ENCODE measurements around the gene LCN6. TPM values are rescaled to one million over a fixed set of nuclear protein-coding genes. Genes with fewer than 3 reads are reported as not detected.

Gene LCN6
- total and polyA plus RNA-seq, 10 of the 15 experiments (the other 5 are each of a cell fraction or from before 2014, with no cell fraction given), result not detected

- H3K27me3 ChIP-seq (replicated peaks in 1 of 2; ENCODE audit: control insufficient read depth in 2 of 2, insufficient read depth in 2 of 2, low read length in 1 of 2), result no peaks in the 10 kb centered on the region; a peak in 1 of 4 replicates
- POLR2A ChIA-PET, result no interaction called here
- RAD21 ChIA-PET (ENCODE audit: unreplicated experiment), result interaction anchor here (1.4 kb wide), 1 partner anchor 19 kb away, joined by 3 read pairs; no protein-coding TSS in a partner anchor
- H3K9me3 ChIP-seq (replicated peaks; ENCODE audit: control insufficient read depth, insufficient read depth, low read length), result no peaks in the 10 kb centered on the region
- peak within 1 kb of the TSS; percentile 79 for H3K27ac ChIP-seq (ENCODE audit: control insufficient read depth, insufficient read depth)
- no peak within 1 kb of the TSS for H2AFZ ChIP-seq (ENCODE audit: control insufficient read depth, low read depth, low read length)
- no peaks in the 10 kb centered on the region for H4K20me1 ChIP-seq (ENCODE audit: control insufficient read depth, insufficient read depth)
- H3K9ac ChIP-seq (ENCODE audit: control insufficient read depth, insufficient read depth, low read length), result no peak within 1 kb of the TSS
- 63% methylated on average over 14 of the region's 14 CpGs for WGBS (ENCODE audit: insufficient coverage, insufficient replicate concordance, low lambda C conversion rate, missing lambda C conversion rate)
- ATAC-seq (no peak), FAIRE-seq (no peak), DNase-seq (ENCODE audit: low read depth, low spot score) (no peak)
- CTCF ChIA-PET, result no interaction called here
- intact Hi-C loops (cut with micrococcal nuclease; ENCODE audit: unreplicated experiment) (no loop called here), in situ Hi-C loops (cut with MboI) (no loop called here)
- H3K4me1 ChIP-seq (ENCODE audit: control insufficient read depth, insufficient read depth, low read length), result peaks cover 26% of the 10 kb centered on the region
- SMC1A ChIA-PET (ENCODE audit: uncharacterized antibody, unreplicated experiment), result interaction anchor here (3.1 kb wide), 1 partner anchor 22 kb away, joined by 23 read pairs; no protein-coding TSS in a partner anchor
- BruUV-seq (replicated peaks), result no TSS peak
- H3K79me2 ChIP-seq (ENCODE audit: control insufficient read depth, insufficient read depth, low read length), result no peaks in the 10 kb centered on the region
- no peak within 1 kb of the TSS; the same call in 1 of the 2 replicates for H3K4me3 ChIP-seq
- H3K36me3 ChIP-seq (ENCODE audit: control insufficient read depth in 2 of 2, insufficient read depth in 2 of 2, low read length in 1 of 2), result no peaks in the 10 kb centered on the region
- H3K4me2 ChIP-seq (ENCODE audit: control insufficient read depth, insufficient read depth), result peak within 1 kb of the TSS; percentile 81
- TF ChIP-seq SMC3 (IDR thresholded peaks at IDR 0.05; ENCODE audit: borderline replicate concordance, low read length), result no peak
- TF ChIP-seq NR2C2 (IDR thresholded peaks at IDR 0.05; ENCODE audit: borderline replicate concordance, control insufficient read depth, insufficient read length, low read depth), result no peak
- TF ChIP-seq, protein P1, sequence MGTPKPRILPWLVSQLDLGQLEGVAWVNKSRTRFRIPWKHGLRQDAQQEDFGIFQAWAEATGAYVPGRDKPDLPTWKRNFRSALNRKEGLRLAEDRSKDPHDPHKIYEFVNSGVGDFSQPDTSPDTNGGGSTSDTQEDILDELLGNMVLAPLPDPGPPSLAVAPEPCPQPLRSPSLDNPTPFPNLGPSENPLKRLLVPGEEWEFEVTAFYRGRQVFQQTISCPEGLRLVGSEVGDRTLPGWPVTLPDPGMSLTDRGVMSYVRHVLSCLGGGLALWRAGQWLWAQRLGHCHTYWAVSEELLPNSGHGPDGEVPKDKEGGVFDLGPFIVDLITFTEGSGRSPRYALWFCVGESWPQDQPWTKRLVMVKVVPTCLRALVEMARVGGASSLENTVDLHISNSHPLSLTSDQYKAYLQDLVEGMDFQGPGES (IDR thresholded peaks at IDR 0.05), result no peak
- no peak for TF ChIP-seq ZNF207 (IDR thresholded peaks at IDR 0.05; ENCODE audit: borderline replicate concordance)
- TF ChIP-seq, protein P2, sequence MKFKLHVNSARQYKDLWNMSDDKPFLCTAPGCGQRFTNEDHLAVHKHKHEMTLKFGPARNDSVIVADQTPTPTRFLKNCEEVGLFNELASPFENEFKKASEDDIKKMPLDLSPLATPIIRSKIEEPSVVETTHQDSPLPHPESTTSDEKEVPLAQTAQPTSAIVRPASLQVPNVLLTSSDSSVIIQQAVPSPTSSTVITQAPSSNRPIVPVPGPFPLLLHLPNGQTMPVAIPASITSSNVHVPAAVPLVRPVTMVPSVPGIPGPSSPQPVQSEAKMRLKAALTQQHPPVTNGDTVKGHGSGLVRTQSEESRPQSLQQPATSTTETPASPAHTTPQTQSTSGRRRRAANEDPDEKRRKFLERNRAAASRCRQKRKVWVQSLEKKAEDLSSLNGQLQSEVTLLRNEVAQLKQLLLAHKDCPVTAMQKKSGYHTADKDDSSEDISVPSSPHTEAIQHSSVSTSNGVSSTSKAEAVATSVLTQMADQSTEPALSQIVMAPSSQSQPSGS (IDR thresholded peaks at IDR 0.05; ENCODE audit: low read length), result no peak
- TF ChIP-seq, protein P3, sequence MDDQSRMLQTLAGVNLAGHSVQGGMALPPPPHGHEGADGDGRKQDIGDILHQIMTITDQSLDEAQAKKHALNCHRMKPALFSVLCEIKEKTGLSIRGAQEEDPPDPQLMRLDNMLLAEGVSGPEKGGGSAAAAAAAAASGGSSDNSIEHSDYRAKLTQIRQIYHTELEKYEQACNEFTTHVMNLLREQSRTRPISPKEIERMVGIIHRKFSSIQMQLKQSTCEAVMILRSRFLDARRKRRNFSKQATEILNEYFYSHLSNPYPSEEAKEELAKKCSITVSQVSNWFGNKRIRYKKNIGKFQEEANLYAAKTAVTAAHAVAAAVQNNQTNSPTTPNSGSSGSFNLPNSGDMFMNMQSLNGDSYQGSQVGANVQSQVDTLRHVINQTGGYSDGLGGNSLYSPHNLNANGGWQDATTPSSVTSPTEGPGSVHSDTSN (IDR thresholded peaks at IDR 0.05; ENCODE audit: insufficient replicate concordance, low read depth, low read length), result no peak
- TF ChIP-seq IRF4 (IDR thresholded peaks at IDR 0.05; ENCODE audit: low read depth, low read length), result no peak
- no peak for TF ChIP-seq SRF (IDR thresholded peaks at IDR 0.05; ENCODE audit: low read depth in 2 of 2, low read length in 2 of 2)
- TF ChIP-seq HDGF (IDR thresholded peaks at IDR 0.05), result no peak
- TF ChIP-seq HCFC1 (IDR thresholded peaks at IDR 0.05; ENCODE audit: low read length), result no peak
- TF ChIP-seq, protein P4, sequence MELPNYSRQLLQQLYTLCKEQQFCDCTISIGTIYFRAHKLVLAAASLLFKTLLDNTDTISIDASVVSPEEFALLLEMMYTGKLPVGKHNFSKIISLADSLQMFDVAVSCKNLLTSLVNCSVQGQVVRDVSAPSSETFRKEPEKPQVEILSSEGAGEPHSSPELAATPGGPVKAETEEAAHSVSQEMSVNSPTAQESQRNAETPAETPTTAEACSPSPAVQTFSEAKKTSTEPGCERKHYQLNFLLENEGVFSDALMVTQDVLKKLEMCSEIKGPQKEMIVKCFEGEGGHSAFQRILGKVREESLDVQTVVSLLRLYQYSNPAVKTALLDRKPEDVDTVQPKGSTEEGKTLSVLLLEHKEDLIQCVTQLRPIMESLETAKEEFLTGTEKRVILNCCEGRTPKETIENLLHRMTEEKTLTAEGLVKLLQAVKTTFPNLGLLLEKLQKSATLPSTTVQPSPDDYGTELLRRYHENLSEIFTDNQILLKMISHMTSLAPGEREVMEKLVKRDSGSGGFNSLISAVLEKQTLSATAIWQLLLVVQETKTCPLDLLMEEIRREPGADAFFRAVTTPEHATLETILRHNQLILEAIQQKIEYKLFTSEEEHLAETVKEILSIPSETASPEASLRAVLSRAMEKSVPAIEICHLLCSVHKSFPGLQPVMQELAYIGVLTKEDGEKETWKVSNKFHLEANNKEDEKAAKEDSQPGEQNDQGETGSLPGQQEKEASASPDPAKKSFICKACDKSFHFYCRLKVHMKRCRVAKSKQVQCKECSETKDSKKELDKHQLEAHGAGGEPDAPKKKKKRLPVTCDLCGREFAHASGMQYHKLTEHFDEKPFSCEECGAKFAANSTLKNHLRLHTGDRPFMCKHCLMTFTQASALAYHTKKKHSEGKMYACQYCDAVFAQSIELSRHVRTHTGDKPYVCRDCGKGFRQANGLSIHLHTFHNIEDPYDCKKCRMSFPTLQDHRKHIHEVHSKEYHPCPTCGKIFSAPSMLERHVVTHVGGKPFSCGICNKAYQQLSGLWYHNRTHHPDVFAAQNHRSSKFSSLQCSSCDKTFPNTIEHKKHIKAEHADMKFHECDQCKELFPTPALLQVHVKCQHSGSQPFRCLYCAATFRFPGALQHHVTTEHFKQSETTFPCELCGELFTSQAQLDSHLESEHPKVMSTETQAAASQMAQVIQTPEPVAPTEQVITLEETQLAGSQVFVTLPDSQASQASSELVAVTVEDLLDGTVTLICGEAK (IDR thresholded peaks at IDR 0.05; ENCODE audit: borderline replicate concordance), result no peak
- TF ChIP-seq POLR2AphosphoS2 (IDR thresholded peaks at IDR 0.05; ENCODE audit: low read depth, low read length), result no peak
- no peak for TF ChIP-seq TCF7 (IDR thresholded peaks at IDR 0.05; ENCODE audit: borderline replicate concordance)
- TF ChIP-seq MEF2A (IDR thresholded peaks at IDR 0.05; ENCODE audit: insufficient read depth, low read depth, low read length), result no peak
- no peak for TF ChIP-seq NBN (IDR thresholded peaks at IDR 0.05)
- TF ChIP-seq BMI1 (IDR thresholded peaks at IDR 0.05; ENCODE audit: borderline replicate concordance), result no peak
Observed at GRCh38 chr9:136764301-136764891, 16.1 kb upstream of the LCN6 start, which contains the start of gene LCN15. TSS of gene LCN15 (minus strand) at chr9:136764518. CDS start at chr9:136764488, 30 bp downstream.
